Rectal smooth muscle tissue (tissue), 1 donor: ENCODE measurements around the gene ACAP2.
"Not testable (repeated sequence)": the region's sequence is repeated elsewhere in the genome, so short reads cannot be mapped to it uniquely, and the experiment has no call there.

ENCODE experiments used
- H3K27ac ChIP-seq: one replicate; pipeline ENCODE4 v1.7.0; 2013; ENCODE audit warnings: low read depth, low read length, inconsistent platforms
- H3K27me3 ChIP-seq: one replicate; pipeline ENCODE4 v1.7.0; 2013; ENCODE audit warnings: low read length; ENCODE audit not compliant: control insufficient read depth, insufficient read depth
- H3K36me3 ChIP-seq: one replicate; pipeline ENCODE4 v1.7.0; 2013; ENCODE audit warnings: low read length; ENCODE audit not compliant: control insufficient read depth, insufficient read depth
- H3K4me1 ChIP-seq: one replicate; pipeline ENCODE4 v1.7.0; 2013; ENCODE audit warnings: low read length; ENCODE audit not compliant: control insufficient read depth, insufficient read depth
- H3K4me3 ChIP-seq: one replicate; pipeline ENCODE4 v1.7.0; 2013; ENCODE audit warnings: low read length
- H3K9ac ChIP-seq: one replicate; pipeline ENCODE4 v1.7.0; 2013; ENCODE audit warnings: low read length

ACAP2 gene

GRCh38 chr3:195357797-195358196 is 85.0 kb downstream of the ACAP2 start:
- H3K27ac ChIP-seq, H3K27me3 ChIP-seq, H3K36me3 ChIP-seq, H3K4me1 ChIP-seq, H3K9ac ChIP-seq, H3K4me3 ChIP-seq: not testable (repeated sequence)

DNA sequence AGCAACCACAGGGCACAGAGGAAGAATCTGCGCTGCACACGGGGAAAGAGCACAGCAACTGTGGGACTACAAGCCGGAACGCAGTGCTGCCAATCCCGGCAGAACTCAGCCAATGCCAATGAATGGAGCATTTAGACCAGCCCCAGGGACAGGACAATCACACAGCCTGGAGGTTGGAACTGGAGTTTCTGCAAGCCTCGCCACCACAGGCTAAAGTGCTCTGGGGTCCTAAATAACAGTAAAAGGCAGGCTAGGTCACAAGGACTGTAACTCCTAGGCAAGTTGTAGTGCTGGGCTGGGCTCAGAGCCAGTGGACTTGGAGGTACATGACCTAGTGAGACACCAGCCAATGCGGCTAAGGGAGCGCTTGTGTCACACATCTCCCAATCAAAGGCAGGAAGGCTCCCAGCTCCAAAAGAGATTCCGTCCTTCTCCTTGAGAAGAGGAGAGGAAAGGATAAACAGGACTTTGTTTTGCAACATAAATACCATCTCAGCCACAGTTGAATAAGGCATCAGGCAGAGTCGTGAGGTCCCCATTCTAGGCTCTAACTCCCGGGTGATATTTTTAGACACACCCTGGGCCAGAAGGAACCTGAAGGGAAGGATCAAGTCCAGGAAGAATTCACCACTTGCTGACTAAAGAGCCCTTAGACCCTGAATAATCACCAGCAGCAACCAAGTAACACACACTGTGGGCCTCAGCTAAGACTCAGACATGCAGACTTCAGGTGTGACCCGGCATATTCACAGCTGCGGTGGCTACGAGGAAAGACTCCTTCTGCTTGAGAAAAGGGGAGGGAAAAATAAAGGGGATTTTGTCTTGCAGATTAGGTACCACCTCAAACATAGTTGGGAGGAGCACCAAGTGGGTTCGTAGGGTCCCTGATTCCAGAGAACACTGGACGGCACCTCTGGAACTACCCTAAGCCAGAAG is 86.4 kb downstream of the ACAP2 start:
- Histone ChIP-seq H3K27ac (no peak overlapping the region), H3K36me3 (no peaks in the 10 kb centered on the region), H3K4me1 (no peaks in the 10 kb centered on the region), H3K4me3 (no peak overlapping the region), H3K9ac (no peak overlapping the region), H3K27me3 (no peaks in the 10 kb centered on the region)

DNA sequence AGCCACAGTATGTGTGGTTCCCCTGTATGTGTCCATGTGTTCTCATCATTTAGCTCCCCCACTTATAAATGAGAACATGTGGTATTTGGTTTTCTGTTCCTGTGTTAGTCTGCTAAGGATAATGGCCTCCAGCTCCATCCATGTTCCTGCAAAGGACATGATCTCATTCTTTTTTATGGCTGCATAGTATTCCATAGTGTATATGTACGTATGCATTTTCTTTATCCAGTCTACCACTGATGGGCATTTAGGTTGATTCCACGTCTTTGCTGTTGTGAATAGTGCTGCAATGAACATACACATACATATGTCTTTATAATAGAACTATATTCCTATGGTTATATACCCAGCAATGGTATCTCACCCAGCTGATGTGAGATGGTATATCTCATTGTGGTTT is 88.8 kb downstream of the ACAP2 start:
- not testable (repeated sequence) for H3K27me3 ChIP-seq, H3K4me1 ChIP-seq, H3K36me3 ChIP-seq, H3K4me3 ChIP-seq, H3K27ac ChIP-seq, H3K9ac ChIP-seq

DNA sequence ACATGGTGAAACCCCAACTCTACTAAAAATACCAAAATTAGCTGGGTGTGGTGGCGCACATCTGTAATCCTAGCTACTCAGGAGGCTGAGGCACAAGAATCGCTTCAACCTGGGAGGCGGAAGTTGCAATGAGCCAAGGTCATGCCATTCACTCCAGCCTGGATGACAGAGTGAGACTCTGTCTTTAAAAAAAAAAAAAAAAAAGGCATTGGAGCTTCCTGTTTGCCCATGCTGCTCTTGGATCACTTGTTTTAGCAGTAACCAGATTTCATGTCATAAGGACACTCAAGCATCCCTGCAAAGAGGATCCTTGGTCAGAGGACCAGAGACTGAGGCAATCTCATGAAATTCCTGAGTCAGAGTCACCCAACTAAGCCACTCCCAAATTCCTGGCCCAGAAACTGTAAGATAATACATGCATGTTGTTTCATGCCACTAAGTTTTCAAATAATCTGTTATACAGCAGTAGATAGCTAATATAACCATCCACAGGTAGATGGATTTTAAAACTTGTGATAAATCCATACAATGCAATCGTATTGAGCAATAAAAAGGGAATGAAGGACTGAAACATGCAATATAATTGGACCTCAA is 89.8 kb downstream of the ACAP2 start:
- no peak overlapping the region for H3K9ac ChIP-seq
- no peaks in the 10 kb centered on the region for H3K36me3 ChIP-seq
- H3K27me3 ChIP-seq: no peaks in the 10 kb centered on the region
- no peaks in the 10 kb centered on the region for H3K4me1 ChIP-seq
- H3K27ac ChIP-seq: no peak overlapping the region
- H3K4me3 ChIP-seq: no peak overlapping the region

DNA sequence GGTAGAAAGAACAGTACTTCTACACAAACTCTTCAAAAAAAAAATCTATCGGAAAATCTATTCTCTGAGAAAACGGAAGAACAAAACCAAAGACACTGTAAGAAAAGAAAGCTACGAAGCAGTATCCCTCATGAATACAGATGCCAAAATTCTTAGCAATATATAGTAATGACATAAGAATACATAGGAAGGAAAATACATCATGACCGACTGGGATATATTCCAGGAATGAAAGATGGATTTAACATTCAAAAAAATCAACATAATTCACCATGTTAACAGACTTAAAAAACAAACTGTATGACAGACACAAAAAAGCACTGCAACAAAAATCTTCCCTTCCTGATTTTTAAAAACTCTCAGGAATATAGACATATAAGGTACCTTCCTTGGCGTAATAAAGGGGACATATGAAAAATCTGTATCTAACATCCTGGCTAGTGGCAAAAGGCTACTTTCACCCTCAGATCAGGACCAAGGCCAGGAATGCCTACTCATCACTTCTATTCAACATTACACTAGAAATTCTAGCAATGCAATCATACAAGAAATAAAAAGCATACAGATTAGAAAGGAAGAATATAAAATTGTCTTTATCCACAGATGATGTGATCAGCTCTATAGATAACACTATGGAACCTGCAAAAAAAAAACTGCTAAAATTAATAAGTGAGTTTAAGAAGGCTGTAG is 94.2 kb downstream of the ACAP2 start:
- no peak overlapping the region for H3K9ac ChIP-seq
- no peak overlapping the region for H3K27ac ChIP-seq
- H3K36me3 ChIP-seq: no peaks in the 10 kb centered on the region
- H3K4me1 ChIP-seq: no peaks in the 10 kb centered on the region
- H3K4me3 ChIP-seq: no peak overlapping the region
- H3K27me3 ChIP-seq: no peaks in the 10 kb centered on the region

- no peaks in the 10 kb centered on the region for H3K4me1 ChIP-seq
- H3K27me3 ChIP-seq: no peaks in the 10 kb centered on the region
- H3K27ac ChIP-seq: no peak overlapping the region
- H3K36me3 ChIP-seq: no peaks in the 10 kb centered on the region
- no peak overlapping the region for H3K9ac ChIP-seq
- H3K4me3 ChIP-seq: no peak overlapping the region
These were observed 105.1 kb downstream of the ACAP2 start for GRCh38 chr3:195337747-195338146.

DNA sequence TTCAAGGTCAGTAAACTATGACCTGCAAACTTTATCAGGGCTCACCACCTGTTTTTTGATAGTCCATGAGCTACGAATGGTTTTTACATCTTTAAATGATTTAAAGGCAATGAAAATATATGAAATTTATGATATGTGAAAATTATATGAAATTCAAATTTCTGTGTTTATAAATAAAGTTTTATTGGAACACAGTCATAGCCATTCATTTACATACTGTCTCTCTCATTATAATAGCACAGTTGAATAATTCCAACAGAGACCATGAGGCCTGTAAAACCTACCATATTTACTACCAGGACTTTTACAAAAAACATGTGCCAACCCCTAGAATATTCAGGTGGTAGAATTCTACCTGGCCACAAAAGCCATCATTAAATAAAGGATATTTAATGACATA is 107.9 kb downstream of the ACAP2 start:
- Histone ChIP-seq H3K36me3 (peaks cover 5% of the 10 kb centered on the region), H3K9ac (no peak overlapping the region), H3K27ac (no peak overlapping the region), H3K4me3 (no peak overlapping the region), H3K4me1 (no peaks in the 10 kb centered on the region), H3K27me3 (no peaks in the 10 kb centered on the region)

DNA sequence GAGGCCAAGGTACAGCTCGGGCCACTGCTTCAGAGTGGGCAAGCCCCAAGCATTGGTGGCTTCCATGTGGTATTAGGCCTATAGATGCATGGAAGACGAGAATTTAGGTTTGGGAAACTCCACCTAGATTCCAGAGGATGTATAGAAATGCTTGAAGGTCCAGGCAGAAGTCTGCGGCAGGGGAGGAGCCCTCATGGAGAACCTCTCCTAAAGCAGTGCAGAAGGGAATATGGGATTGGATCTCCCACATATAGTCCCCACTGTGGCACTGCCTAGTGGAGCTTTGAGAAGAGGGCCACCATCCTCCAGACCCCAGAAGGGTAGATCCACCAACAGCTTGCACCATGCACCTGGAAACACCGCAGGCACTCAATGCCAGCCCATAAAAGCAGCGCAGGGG is 123.8 kb downstream of the ACAP2 start:
- Histone ChIP-seq H3K27me3 (no peaks in the 10 kb centered on the region), H3K4me1 (no peaks in the 10 kb centered on the region), H3K27ac (no peak overlapping the region), H3K36me3 (peaks cover 8% of the 10 kb centered on the region), H3K9ac (no peak overlapping the region), H3K4me3 (no peak overlapping the region)

DNA sequence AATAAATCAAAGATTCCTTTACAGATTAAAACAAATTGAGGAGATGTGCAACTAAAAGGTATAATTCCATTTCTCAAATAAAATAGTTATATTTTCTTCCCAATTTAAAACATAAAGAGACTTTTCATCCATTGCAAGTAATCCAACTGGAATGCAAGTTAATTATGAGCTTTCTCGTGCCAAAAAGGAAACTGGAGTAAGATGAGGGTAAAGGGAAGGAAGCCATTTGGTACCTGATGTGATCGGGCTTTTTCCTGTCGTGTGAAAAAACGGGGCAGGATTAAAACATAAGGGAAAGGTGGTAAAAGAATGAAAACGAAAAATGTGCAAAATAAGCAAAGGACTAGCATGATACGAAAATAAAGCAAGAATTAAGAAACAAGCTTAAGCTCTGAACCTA is 130.1 kb downstream of the ACAP2 start:
- Histone ChIP-seq H3K4me3 (no peak overlapping the region), H3K4me1 (no peaks in the 10 kb centered on the region), H3K36me3 (no peaks in the 10 kb centered on the region), H3K27ac (no peak overlapping the region), H3K9ac (no peak overlapping the region), H3K27me3 (no peaks in the 10 kb centered on the region)

GRCh38 chr3:195307711-195308110 is 135.1 kb downstream of the ACAP2 start:
- Histone ChIP-seq H3K27ac (no peak overlapping the region), H3K36me3 (no peaks in the 10 kb centered on the region), H3K9ac (no peak overlapping the region), H3K27me3 (no peaks in the 10 kb centered on the region), H3K4me3 (no peak overlapping the region), H3K4me1 (no peaks in the 10 kb centered on the region)

- no peak overlapping the region for H3K4me3 ChIP-seq
- H3K9ac ChIP-seq: no peak overlapping the region
- no peak overlapping the region for H3K27ac ChIP-seq
- no peaks in the 10 kb centered on the region for H3K4me1 ChIP-seq
- H3K27me3 ChIP-seq: no peaks in the 10 kb centered on the region
- peaks cover 3% of the 10 kb centered on the region for H3K36me3 ChIP-seq
These were observed 136.5 kb downstream of the ACAP2 start for GRCh38 chr3:195306369-195306768.

- no peaks in the 10 kb centered on the region for H3K4me1 ChIP-seq
- no peak overlapping the region for H3K27ac ChIP-seq
- H3K9ac ChIP-seq: no peak overlapping the region
- no peak overlapping the region for H3K4me3 ChIP-seq
- H3K27me3 ChIP-seq: no peaks in the 10 kb centered on the region
- H3K36me3 ChIP-seq: peaks cover 3% of the 10 kb centered on the region
These were observed 140.4 kb downstream of the ACAP2 start for GRCh38 chr3:195302431-195302830.
